Ascending aorta (tissue), 2 donors: Measurements from ENCODE around the gene TLR6. TPM values are rescaled to one million over a fixed set of nuclear protein-coding genes. Genes with fewer than 3 reads are reported as not detected.
"Not testable (repeated sequence)": the region's sequence is repeated elsewhere in the genome, so short reads cannot be mapped to it uniquely, and the experiment has no call there.

Experiments used
- DNase-seq, 2 donors: peaks; one replicate each; pipeline ENCODE4 v3.0.0-alpha.2; 2019; ENCODE audit warnings: low spot score in 2 of 2
- H3K27ac ChIP-seq, 2 donors: fragments of 200-600 bp; sonication (generic); one replicate each; pipeline ENCODE4 v1.5.1; 2016 to 2017; ENCODE audit warnings: mild to moderate bottlenecking in 1 of 2
- H3K27me3 ChIP-seq: fragments of 200-600 bp; sonication (generic); one replicate; pipeline ENCODE4 v1.5.1; 2017
- H3K36me3 ChIP-seq, 2 donors: fragments of 200-600 bp; sonication (generic); one replicate each; pipeline ENCODE4 v1.5.1; 2016
- H3K4me1 ChIP-seq, 2 donors: fragments of 200-600 bp; sonication (generic); one replicate each; pipeline ENCODE4 v1.5.1; 2016 to 2017; ENCODE audit warnings: mild to moderate bottlenecking in 1 of 2
- H3K4me3 ChIP-seq, 2 donors: fragments of 200-600 bp; sonication (generic); one replicate each; pipeline ENCODE4 v1.5.1; 2016 to 2017; ENCODE audit warnings: mild to moderate bottlenecking in 1 of 2
- H3K9me3 ChIP-seq, 2 donors: fragments of 200-600 bp; sonication (generic); one replicate each; pipeline ENCODE4 v1.5.1; 2016
- intact Hi-C: fragments of 100-400 bp; cut with DNase I; formaldehyde crosslinking; loops from one replicate; pipeline ENCODE4 v1.15.1; 2023
- total RNA-seq: library from RNA; depleted of rRNA; stranded (reverse); fragments of >200 nt; gene quantifications from one replicate; pipeline ENCODE4 v1.1.0, GENCODE V29; 2016
- TF ChIP-seq, protein P1 (sequence below), 3 experiments: fragments of 200-600 bp in 2 of 3; fragments of 450-650 bp in 1 of 3; sonication (generic) in 2 of 3; IDR thresholded peaks; one replicate each; pipeline ENCODE4 v1.5.1; 2016 to 2019; ENCODE audit warnings: antibody characterized with exemption in 3 of 3, mild to moderate bottlenecking in 1 of 3, moderate library complexity in 1 of 3

Gene TLR6
- total RNA-seq, 1 donor from 2014 or later, result 0.11 TPM

DNA sequence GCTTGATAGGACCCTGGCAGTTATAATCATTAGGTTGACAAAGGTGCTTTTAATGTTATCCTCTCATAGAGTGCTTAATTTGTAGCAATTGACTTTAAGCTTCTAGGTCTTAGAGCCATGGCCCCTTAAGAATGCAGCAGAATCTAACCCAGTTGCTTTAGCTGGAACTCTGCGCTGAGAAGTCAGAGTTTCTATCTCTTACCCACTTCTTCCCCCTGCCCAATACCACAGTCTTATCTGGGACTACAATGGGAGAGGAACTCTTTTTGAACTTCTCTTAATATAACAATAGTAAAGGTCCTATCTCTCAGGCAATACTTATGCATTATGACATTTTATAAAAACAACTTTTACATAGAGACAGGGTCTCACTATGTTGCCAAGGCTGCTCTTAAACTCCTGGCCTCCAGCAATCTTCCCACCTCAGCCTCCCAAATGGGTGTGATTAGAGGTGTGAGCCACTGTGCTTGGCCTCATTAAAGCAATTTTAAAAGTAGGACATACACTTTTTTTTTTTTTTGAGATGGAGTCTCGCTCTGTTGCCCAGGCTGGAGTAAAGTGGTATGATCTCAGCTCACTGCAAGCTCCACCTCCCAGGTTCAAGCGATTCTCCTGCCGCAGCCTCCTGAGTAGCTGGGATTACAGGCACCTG is 75.7 kb downstream of the TLR6 start:
- no peak for DNase-seq
- Histone ChIP-seq H3K9me3 (no peaks in the 10 kb centered on the region), H3K27ac (no peak overlapping the region), H3K36me3 (no peaks in the 10 kb centered on the region), H3K4me1 (no peaks in the 10 kb centered on the region), H3K4me3 (no peak overlapping the region), H3K27me3 (no peaks in the 10 kb centered on the region)
- intact Hi-C loops, result loop anchor here (5.0 kb wide), 1 partner anchor 604 kb away; no protein-coding TSS in a partner anchor
- TF ChIP-seq, protein P1, sequence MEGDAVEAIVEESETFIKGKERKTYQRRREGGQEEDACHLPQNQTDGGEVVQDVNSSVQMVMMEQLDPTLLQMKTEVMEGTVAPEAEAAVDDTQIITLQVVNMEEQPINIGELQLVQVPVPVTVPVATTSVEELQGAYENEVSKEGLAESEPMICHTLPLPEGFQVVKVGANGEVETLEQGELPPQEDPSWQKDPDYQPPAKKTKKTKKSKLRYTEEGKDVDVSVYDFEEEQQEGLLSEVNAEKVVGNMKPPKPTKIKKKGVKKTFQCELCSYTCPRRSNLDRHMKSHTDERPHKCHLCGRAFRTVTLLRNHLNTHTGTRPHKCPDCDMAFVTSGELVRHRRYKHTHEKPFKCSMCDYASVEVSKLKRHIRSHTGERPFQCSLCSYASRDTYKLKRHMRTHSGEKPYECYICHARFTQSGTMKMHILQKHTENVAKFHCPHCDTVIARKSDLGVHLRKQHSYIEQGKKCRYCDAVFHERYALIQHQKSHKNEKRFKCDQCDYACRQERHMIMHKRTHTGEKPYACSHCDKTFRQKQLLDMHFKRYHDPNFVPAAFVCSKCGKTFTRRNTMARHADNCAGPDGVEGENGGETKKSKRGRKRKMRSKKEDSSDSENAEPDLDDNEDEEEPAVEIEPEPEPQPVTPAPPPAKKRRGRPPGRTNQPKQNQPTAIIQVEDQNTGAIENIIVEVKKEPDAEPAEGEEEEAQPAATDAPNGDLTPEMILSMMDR (IDR thresholded peaks at IDR 0.05), result no peak

DNA sequence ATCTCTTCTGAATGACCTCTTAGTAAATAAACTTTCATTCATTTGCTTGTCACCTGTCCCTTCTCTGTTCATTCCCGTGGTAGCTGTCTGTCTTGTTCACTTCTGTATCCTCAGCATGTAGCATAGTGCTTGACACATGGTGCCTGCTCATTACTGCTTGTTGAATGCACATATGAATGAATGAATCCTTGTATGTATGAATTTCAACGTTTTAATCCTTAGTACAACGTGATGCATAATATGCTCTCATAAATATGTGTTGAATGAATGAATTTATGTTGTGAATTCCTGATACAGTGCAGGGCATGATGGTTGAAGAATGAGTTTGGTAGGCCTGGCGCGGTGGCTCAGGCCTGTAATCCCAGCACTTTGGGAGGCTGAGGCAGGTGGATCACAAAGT is 76.8 kb downstream of the TLR6 start:
- Histone ChIP-seq H3K4me1 (no peaks in the 10 kb centered on the region), H3K9me3 (no peaks in the 10 kb centered on the region), H3K27me3 (no peaks in the 10 kb centered on the region), H3K36me3 (no peaks in the 10 kb centered on the region), H3K4me3 (no peak overlapping the region), H3K27ac (no peak overlapping the region)
- intact Hi-C loops, result loop anchor here (5.0 kb wide), 1 partner anchor 602 kb away; no protein-coding TSS in a partner anchor
- DNase-seq, result no peak
- TF ChIP-seq, protein P1 (IDR thresholded peaks at IDR 0.05), result no peak

DNA sequence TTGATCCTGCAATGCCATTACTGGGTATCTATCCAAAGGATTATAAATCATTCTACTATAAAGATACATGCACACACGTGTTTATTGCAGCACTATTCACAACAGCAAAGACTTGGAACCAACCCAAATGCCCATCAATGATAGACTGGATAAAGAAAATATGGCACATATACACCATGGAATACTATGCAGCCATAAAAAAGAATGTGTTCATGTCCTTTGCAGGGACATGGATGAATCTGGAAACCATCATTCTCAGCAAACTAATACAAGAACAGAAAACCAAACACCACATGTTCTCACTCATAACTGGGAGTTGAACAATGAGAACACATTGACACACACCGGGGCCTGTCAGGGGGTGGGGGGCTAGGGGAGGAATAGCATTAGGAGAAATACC is 78.7 kb downstream of the TLR6 start:
- H3K4me1 ChIP-seq, H3K27me3 ChIP-seq, H3K9me3 ChIP-seq, intact Hi-C loops, H3K27ac ChIP-seq, DNase-seq, H3K4me3 ChIP-seq, H3K36me3 ChIP-seq: not testable (repeated sequence)

DNA sequence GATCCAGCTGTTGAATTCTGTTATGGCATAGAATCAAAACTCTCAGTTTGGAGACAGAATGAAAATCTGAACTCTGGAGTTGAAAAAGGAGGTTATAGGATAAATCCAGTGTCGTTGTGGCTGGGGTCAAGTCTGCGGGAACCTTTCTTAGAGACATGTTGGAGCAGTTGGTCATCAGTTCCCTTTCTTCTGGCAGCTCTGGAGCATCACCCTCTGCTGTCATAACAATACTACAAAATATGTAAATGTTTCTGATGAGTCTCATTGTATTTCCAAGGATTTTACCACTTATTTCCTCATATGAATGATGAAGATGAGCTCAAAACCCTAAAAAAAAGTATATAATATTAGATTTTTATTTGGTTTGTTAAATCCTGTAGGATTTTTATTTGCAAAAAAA is 81.3 kb downstream of the TLR6 start:
- no peaks in the 10 kb centered on the region for H3K4me1 ChIP-seq
- H3K4me3 ChIP-seq, result no peak overlapping the region
- H3K9me3 ChIP-seq, result no peaks in the 10 kb centered on the region
- H3K27me3 ChIP-seq, result no peaks in the 10 kb centered on the region
- no peaks in the 10 kb centered on the region for H3K36me3 ChIP-seq
- no peak for DNase-seq
- H3K27ac ChIP-seq, result no peak overlapping the region
- TF ChIP-seq, protein P1 (IDR thresholded peaks at IDR 0.05), result no peak
- intact Hi-C loops, result no loop called here

DNA sequence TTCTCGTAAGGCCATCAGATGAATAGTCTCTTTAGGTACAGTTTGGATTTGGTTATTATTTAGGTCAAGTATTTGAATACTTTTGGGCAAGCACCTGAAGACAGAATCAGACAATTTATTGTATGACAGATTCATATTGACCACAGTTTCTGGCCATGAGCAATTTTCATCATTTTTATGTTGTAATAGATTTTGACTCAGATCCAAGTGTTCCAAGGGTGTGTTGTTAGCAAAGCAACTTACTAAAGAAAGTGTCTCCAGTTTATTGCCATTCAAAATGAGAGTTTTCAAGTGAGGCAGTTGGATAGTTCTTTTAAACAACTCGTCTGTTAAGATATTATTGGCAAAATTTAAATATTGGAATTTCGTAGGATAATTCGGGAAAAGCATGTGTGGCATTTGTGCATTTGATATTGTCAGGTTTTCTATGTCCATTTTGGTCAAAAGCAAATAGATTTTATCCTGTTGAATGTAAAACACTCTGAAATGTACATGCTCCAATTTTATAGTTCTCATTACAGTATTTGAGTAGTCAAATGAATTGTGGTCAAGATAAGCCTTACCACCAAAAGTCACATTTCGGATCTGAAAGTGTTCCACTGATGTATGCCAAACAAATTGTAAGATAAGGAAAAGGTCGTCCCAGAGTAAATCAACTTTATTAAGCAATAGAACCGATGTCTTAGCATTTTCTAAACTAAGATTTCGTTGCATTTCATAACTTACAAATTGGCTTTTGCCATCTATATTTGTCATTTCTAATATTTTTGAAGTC is 82.2 kb downstream of the TLR6 start:
- TF ChIP-seq, protein P1 (IDR thresholded peaks at IDR 0.05), result no peak
- H3K9me3 ChIP-seq, result no peaks in the 10 kb centered on the region
- no peaks in the 10 kb centered on the region for H3K27me3 ChIP-seq
- DNase-seq, result no peak
- H3K4me3 ChIP-seq, result no peak overlapping the region
- intact Hi-C loops, result no loop called here
- no peak overlapping the region for H3K27ac ChIP-seq
- no peaks in the 10 kb centered on the region for H3K36me3 ChIP-seq
- no peaks in the 10 kb centered on the region for H3K4me1 ChIP-seq

Other genes with a start within 250 kb of the TLR6 start
- gene KLF3, start 192.6 kb downstream of the TLR6 start, total RNA-seq, result 21.5 TPM
- not detected for gene TLR10, start 73.8 kb downstream of the TLR6 start, total RNA-seq
- 1.1 TPM for gene TLR1, start 52.0 kb downstream of the TLR6 start, total RNA-seq
- 45.7 TPM for gene FAM114A1, start 11.0 kb upstream of the TLR6 start, total RNA-seq
- not detected for gene TMEM156, start 175.6 kb upstream of the TLR6 start, total RNA-seq
- gene KLHL5, start 205.4 kb upstream of the TLR6 start, total RNA-seq, result 0.75 TPM